ENCODE results near the gene CIB4. TPM values are rescaled to one million over a fixed set of nuclear protein-coding genes. Genes with fewer than 3 reads are reported as not detected.

Gene CIB4
- total and polyA plus RNA-seq, 2 donors (not counting 1 experiment from before 2014, with no cell fraction given): not detected

GRCh38 chr2:26561918-26562810 is 79.0 kb downstream of the CIB4 start:
- Histone ChIP-seq H3K4me1 (ENCODE audit: control insufficient read depth in 2 of 2, insufficient read depth in 2 of 2, low read length in 2 of 2) (peaks cover 4 to 11% of the 10 kb centered on the region in 2 donors), H4K20me1 (ENCODE audit: control insufficient read depth, insufficient read depth, low read length, poor library complexity, severe bottlenecking) (no peaks in the 10 kb centered on the region), H3K4me3 (ENCODE audit: control extremely low read depth in 1 of 5, extremely low read depth in 1 of 5, insufficient read depth in 1 of 5, low read depth in 2 of 5, low read length in 4 of 5) (no peak overlapping the region), H3K9me3 (ENCODE audit: control extremely low read depth in 1 of 3, control insufficient read depth in 2 of 3, insufficient read depth in 1 of 3, low read length in 2 of 3) (peaks cover 0 to 4% (median 0%) of the 10 kb centered on the region in 3 donors), H3K27me3 (replicated peaks in 1 of 4; ENCODE audit: control extremely low read depth in 1 of 4, control insufficient read depth in 3 of 4, insufficient read depth in 4 of 4, low read length in 3 of 4) (peaks cover 0 to 38% (median 13%) of the 10 kb centered on the region in 4 experiments), H2AFZ (ENCODE audit: insufficient read depth, low read depth, low read length, poor library complexity, severe bottlenecking) (no peak overlapping the region), H3K9ac (ENCODE audit: low read length) (no peak overlapping the region), H3K36me3 (replicated peaks in 1 of 2; ENCODE audit: control extremely low read depth in 1 of 2, control insufficient read depth in 1 of 2, extremely low read depth in 1 of 2, insufficient read depth in 2 of 2, low read length in 1 of 2) (no peaks in the 10 kb centered on the region), H3K27ac (ENCODE audit: low read length in 2 of 2) (no peak overlapping the region), H3K79me2 (ENCODE audit: control insufficient read depth, insufficient read depth, low read length) (no peaks in the 10 kb centered on the region), H3K4me2 (replicated peaks; ENCODE audit: low read depth, low read length, poor library complexity, severe bottlenecking) (peak overlapping the region; percentile 47)
- intact Hi-C loops (cut with micrococcal nuclease): no loop called here
- Mint-ChIP-seq H3K9me3 (ENCODE audit: insufficient read depth) (no peaks in the 10 kb centered on the region), H3K4me1 (peaks cover 3% of the 10 kb centered on the region), H3K27me3 (peaks cover 68% of the 10 kb centered on the region), H3K4me3 (peak overlapping the region; percentile 47), H3K27ac (no peak overlapping the region)
- TF ChIP-seq EZH2 (IDR thresholded peaks at IDR 0.05; ENCODE audit: borderline replicate concordance, insufficient read depth, low read depth, low read length, poor library complexity, severe bottlenecking) (no peak), CTCF (IDR thresholded peaks at IDR 0.05) (no peak)
- DNase-seq (no peak), ATAC-seq (ENCODE audit: low read depth) (no peak)
- CTCF ChIA-PET: no interaction called here
- POLR2A ChIA-PET: no interaction called here
- WGBS (ENCODE audit: insufficient coverage): 12% methylated on average over 63 of the region's 69 CpGs

GRCh38 chr2:26561376-26561775 is 79.8 kb downstream of the CIB4 start:
- TF ChIP-seq CTCF (IDR thresholded peaks at IDR 0.05): no peak
- no peak for TF ChIP-seq EZH2 (IDR thresholded peaks at IDR 0.05; ENCODE audit: borderline replicate concordance, insufficient read depth, low read depth, low read length, poor library complexity, severe bottlenecking)
- no peak for ATAC-seq (ENCODE audit: low read depth)
- Histone ChIP-seq H3K9ac (ENCODE audit: low read length) (no peak overlapping the region), H3K4me1 (ENCODE audit: control insufficient read depth in 2 of 2, insufficient read depth in 2 of 2, low read length in 2 of 2) (peaks cover 4 to 11% of the 10 kb centered on the region in 2 donors), H3K4me2 (replicated peaks; ENCODE audit: low read depth, low read length, poor library complexity, severe bottlenecking) (no peak overlapping the region), H3K36me3 (replicated peaks in 1 of 2; ENCODE audit: control extremely low read depth in 1 of 2, control insufficient read depth in 1 of 2, extremely low read depth in 1 of 2, insufficient read depth in 2 of 2, low read length in 1 of 2) (no peaks in the 10 kb centered on the region), H4K20me1 (ENCODE audit: control insufficient read depth, insufficient read depth, low read length, poor library complexity, severe bottlenecking) (no peaks in the 10 kb centered on the region), H3K27ac (ENCODE audit: low read length in 2 of 2) (no peak overlapping the region), H3K79me2 (ENCODE audit: control insufficient read depth, insufficient read depth, low read length) (no peaks in the 10 kb centered on the region), H3K9me3 (ENCODE audit: control extremely low read depth in 1 of 3, control insufficient read depth in 2 of 3, insufficient read depth in 1 of 3, low read length in 2 of 3) (peaks cover 0 to 4% (median 0%) of the 10 kb centered on the region in 3 donors), H2AFZ (ENCODE audit: insufficient read depth, low read depth, low read length, poor library complexity, severe bottlenecking) (no peak overlapping the region), H3K27me3 (replicated peaks in 1 of 4; ENCODE audit: control extremely low read depth in 1 of 4, control insufficient read depth in 3 of 4, insufficient read depth in 4 of 4, low read length in 3 of 4) (peaks cover 0 to 38% (median 13%) of the 10 kb centered on the region in 4 experiments), H3K4me3 (ENCODE audit: control extremely low read depth in 1 of 5, extremely low read depth in 1 of 5, insufficient read depth in 1 of 5, low read depth in 2 of 5, low read length in 4 of 5) (no peak overlapping the region)
- Mint-ChIP-seq H3K27me3 (peaks cover 74% of the 10 kb centered on the region), H3K4me1 (peaks cover 3% of the 10 kb centered on the region), H3K9me3 (ENCODE audit: insufficient read depth) (no peaks in the 10 kb centered on the region), H3K27ac (no peak overlapping the region), H3K4me3 (no peak overlapping the region)
- no peak for DNase-seq
- CTCF ChIA-PET: interaction anchor here (0.9 kb wide), 1 partner anchor 17 kb away, joined by 3 read pairs; no protein-coding TSS in a partner anchor
- intact Hi-C loops (cut with micrococcal nuclease): no loop called here
- WGBS (ENCODE audit: insufficient coverage): 96% methylated on average over 5 of the region's 8 CpGs
- POLR2A ChIA-PET: no interaction called here

Data from B cell (primary cell).